Calu3 (cell line): Measurements from ENCODE around the gene NPC1. TPM values are rescaled to one million over a fixed set of nuclear protein-coding genes. Genes with fewer than 3 reads are reported as not detected.

ENCODE experiments used
- BruUV-seq: library from RNA; stranded (reverse); fragments of 400-500 nt; replicated peaks from 2 replicates; lab custom pipeline; 2021; lab: Mats Ljungman, UMichigan
- CTCF ChIA-PET: fragments of 300-600 bp; sonication (Branson Sonifier 250); formaldehyde crosslinking; loops from one replicate; lab custom pipeline; 2022; ENCODE audit warnings: antibody characterized with exemption; lab: Charles Lee
- DNase-seq: peaks from one replicate; pipeline ENCODE4 v3.0.0; 2022
- H3K27ac Mint-ChIP-seq: one replicate; pipeline ENCODE4 v1.8.0; 2022; ENCODE audit warnings: mixed read lengths; ENCODE audit not compliant: unreplicated experiment
- H3K27me3 Mint-ChIP-seq: one replicate; pipeline ENCODE4 v1.8.0; 2022; ENCODE audit warnings: mixed read lengths; ENCODE audit not compliant: unreplicated experiment
- H3K36me3 Mint-ChIP-seq: one replicate; pipeline ENCODE4 v1.8.0; 2022; ENCODE audit warnings: mild to moderate bottlenecking, moderate library complexity, mixed read lengths; ENCODE audit not compliant: insufficient read depth, unreplicated experiment
- H3K4me1 Mint-ChIP-seq: one replicate; pipeline ENCODE4 v1.8.0; 2022; ENCODE audit warnings: mild to moderate bottlenecking, low read depth, mixed read lengths; ENCODE audit not compliant: unreplicated experiment
- H3K4me3 Mint-ChIP-seq: one replicate; pipeline ENCODE4 v1.8.0; 2022; ENCODE audit warnings: mild to moderate bottlenecking, low read depth, moderate library complexity, mixed read lengths; ENCODE audit not compliant: unreplicated experiment
- H3K9me3 Mint-ChIP-seq: one replicate; pipeline ENCODE4 v1.8.0; 2022; ENCODE audit warnings: low read depth, mixed read lengths; ENCODE audit not compliant: unreplicated experiment
- CTCF ChIP-seq: fragments of 200-600 bp; IDR thresholded peaks from one replicate; pipeline ENCODE4 v1.8.0; 2022; ENCODE audit warnings: antibody characterized with exemption; ENCODE audit not compliant: unreplicated experiment
- intact Hi-C: fragments of 100-400 bp; cut with micrococcal nuclease; formaldehyde crosslinking; loops from one replicate; pipeline ENCODE4 v1.10.0; 2022; ENCODE audit not compliant: unreplicated experiment
- total RNA-seq: library from RNA; stranded (reverse); gene quantifications from 2 replicates; pipeline ENCODE4 v1.2.3, GENCODE V29; 2022

Gene NPC1
- total RNA-seq, 1 experiment from 2014 or later = 84.7 TPM

GRCh38 chr18:23609390-23610023 lies 23.2 kb upstream of the NPC1 start:
- Mint-ChIP-seq H3K4me3 (peak overlapping the region; percentile 0), H3K27me3 (no peaks in the 10 kb centered on the region), H3K36me3 (peaks cover under 1% of the 10 kb centered on the region), H3K9me3 (no peaks in the 10 kb centered on the region), H3K27ac (peak overlapping the region; percentile 12), H3K4me1 (peaks cover 35% of the 10 kb centered on the region)
- CTCF ChIA-PET = no interaction called here
- BruUV-seq = no TSS peak
- no peak for DNase-seq
- intact Hi-C loops = no loop called here
- TF ChIP-seq CTCF = no peak

DNA sequence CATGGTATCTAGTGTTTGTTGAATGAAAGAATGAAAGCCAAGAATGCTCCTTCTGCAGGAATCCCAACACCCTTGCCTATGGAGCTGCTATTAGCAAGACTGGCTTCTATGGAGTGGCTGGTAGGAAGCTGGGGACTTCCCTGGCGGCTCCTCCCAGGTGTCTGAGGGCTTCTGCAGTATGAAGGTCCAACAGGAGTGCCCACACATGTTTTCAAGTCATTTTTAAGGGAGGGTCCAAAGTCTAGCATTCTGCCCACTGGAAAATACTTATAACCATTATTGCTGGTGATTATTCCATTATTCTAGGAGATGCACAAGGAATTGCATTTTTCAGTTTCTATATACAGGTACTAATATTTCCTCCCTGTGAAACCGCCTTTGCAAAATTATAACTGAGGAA lies 21.9 kb upstream of the NPC1 start:
- TF ChIP-seq CTCF = no peak
- H3K27me3 Mint-ChIP-seq = no peaks in the 10 kb centered on the region
- intact Hi-C loops = no loop called here
- no peaks in the 10 kb centered on the region for H3K9me3 Mint-ChIP-seq
- BruUV-seq = no TSS peak
- peaks cover 7% of the 10 kb centered on the region for H3K36me3 Mint-ChIP-seq
- peaks cover 41% of the 10 kb centered on the region for H3K4me1 Mint-ChIP-seq
- no peak for DNase-seq
- CTCF ChIA-PET = interaction anchor here (0.7 kb wide), 1 partner anchor 20 kb away, joined by 4 read pairs; no protein-coding TSS in a partner anchor
- no peak overlapping the region for H3K4me3 Mint-ChIP-seq
- H3K27ac Mint-ChIP-seq = no peak overlapping the region

DNA sequence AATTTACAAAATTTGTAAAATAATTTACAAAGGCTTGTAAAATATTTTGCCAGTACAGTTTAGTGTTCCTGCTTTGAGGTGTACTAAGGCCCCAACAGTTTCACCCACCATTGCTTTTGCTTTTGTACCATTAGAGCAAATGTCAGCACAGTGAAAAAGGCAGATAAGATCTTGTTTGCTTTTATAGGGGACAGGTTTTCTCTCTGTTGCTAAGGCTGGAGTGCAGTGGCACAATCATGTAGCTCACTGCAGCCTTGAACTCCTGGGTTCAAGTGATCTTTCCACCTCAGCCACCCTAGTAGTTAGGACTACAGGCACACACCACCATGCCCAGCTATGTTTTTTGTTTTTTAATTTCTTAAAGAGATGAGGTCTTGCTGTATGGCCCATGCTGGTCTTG lies 19.6 kb upstream of the NPC1 start:
- H3K27me3 Mint-ChIP-seq = no peaks in the 10 kb centered on the region
- CTCF ChIA-PET = no interaction called here
- H3K36me3 Mint-ChIP-seq = peaks cover 7% of the 10 kb centered on the region
- H3K9me3 Mint-ChIP-seq = no peaks in the 10 kb centered on the region
- no peak overlapping the region for H3K4me3 Mint-ChIP-seq
- peaks cover 27% of the 10 kb centered on the region for H3K4me1 Mint-ChIP-seq
- no peak for TF ChIP-seq CTCF
- no peak for DNase-seq
- no TSS peak for BruUV-seq
- intact Hi-C loops = no loop called here
- no peak overlapping the region for H3K27ac Mint-ChIP-seq

GRCh38 chr18:23599809-23600208 lies 13.5 kb upstream of the NPC1 start:
- H3K4me3 Mint-ChIP-seq = no peak overlapping the region
- CTCF ChIA-PET = no interaction called here
- TF ChIP-seq CTCF = no peak
- H3K4me1 Mint-ChIP-seq = peaks cover 18% of the 10 kb centered on the region
- H3K36me3 Mint-ChIP-seq = peaks cover 7% of the 10 kb centered on the region
- no peak overlapping the region for H3K27ac Mint-ChIP-seq
- intact Hi-C loops = no loop called here
- no TSS peak for BruUV-seq
- no peak for DNase-seq
- no peaks in the 10 kb centered on the region for H3K27me3 Mint-ChIP-seq
- no peaks in the 10 kb centered on the region for H3K9me3 Mint-ChIP-seq
